ENCODE results near the gene GJB3.
"Not testable (repeated sequence)": the region's sequence is repeated elsewhere in the genome, so short reads cannot be mapped to it uniquely, and the experiment has no call there.

GJB3 gene

GRCh38 chr1:34786521-34787325 lies 5.7 kb downstream of the GJB3 start:
- peak; percentile 20 for DNase-seq (ENCODE audit: low read depth)

DNA sequence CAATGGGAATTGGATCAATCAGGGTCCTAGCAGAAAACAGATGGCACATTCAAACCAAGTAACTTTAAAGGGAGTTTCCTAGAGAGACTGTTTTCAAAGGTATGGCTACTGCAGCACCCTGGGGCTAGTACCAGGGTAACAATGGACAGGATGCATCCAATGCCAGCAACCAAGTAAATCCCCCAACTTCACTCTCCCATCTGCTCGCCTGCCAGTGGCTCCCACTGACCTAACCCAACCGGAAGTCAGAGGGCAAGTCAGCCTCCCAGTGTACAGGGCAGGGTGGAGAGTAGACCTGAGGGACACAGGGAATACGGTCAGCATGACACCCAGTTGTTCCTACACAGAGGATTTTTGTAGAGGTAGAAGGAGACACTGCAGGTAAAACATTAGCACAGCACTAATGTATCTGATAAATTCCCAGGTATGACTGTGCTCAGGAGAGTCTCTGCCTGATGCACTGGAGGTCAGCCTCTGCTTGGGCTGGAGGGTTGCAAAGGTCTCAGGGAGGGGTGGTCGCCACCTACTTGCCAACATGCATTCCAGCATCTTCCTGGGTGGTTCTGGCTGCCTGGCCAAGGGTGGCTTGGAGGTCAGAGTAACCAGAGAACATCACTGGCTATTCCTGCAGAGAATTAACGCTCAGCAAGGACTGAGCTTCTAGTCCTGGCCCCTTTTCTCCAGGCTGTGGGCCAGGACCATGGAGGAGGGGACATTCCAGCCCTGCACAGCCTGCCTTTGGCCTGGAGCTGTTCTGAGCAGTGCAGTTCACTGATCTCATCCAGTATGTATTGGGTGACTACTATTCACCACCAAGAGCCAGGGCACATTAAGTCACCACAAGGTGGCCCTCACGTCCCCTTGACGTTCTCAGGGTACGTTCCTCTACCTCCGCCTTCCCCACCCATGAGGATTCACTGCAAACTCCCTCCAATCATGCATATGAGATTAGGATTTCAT lies 6.7 kb downstream of the GJB3 start:
- DNase-seq (ENCODE audit: low read depth): no peak

DNA sequence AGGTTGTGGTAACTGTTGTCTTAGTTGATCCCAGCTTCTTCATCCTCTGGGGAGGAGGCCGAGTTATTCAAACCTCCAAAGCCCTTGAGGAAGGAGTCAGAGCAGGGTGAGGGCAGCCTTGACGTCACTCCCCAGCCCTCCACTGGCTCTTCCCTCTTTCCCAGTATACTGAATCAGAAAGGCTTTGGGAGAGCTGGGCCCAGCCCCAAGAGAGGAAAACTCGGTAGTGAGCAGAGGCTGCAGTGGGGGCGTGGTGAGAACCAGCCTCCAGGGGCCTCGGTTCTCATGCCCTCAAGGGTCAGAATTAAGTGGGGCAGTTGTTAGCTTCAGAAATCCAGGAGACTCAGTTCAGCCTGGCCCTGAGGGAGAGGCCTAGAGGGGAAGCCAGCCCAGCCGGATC lies 10.0 kb downstream of the GJB3 start:
- DNase-seq (ENCODE audit: low read depth): no peak

DNA sequence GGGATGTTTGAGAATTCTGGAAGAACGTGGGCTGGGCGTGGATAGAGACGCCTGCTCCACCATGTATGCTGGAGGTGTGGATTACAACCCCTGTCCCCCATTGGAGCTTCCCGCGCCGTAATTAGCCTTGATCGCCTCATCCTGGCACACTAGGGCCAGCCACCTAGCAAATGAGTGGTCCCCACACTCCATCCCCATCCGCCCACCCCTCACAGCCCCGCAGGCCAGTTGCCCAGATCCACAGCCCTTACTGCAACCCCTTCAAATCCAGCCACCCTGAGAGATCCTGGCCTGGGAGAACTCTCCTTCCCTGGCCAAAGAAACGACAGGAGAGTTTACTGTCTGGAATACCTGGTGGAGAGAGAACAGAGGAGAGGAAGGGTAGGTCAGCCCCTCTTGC lies 11.4 kb downstream of the GJB3 start:
- DNase-seq (ENCODE audit: low read depth): no peak

DNA sequence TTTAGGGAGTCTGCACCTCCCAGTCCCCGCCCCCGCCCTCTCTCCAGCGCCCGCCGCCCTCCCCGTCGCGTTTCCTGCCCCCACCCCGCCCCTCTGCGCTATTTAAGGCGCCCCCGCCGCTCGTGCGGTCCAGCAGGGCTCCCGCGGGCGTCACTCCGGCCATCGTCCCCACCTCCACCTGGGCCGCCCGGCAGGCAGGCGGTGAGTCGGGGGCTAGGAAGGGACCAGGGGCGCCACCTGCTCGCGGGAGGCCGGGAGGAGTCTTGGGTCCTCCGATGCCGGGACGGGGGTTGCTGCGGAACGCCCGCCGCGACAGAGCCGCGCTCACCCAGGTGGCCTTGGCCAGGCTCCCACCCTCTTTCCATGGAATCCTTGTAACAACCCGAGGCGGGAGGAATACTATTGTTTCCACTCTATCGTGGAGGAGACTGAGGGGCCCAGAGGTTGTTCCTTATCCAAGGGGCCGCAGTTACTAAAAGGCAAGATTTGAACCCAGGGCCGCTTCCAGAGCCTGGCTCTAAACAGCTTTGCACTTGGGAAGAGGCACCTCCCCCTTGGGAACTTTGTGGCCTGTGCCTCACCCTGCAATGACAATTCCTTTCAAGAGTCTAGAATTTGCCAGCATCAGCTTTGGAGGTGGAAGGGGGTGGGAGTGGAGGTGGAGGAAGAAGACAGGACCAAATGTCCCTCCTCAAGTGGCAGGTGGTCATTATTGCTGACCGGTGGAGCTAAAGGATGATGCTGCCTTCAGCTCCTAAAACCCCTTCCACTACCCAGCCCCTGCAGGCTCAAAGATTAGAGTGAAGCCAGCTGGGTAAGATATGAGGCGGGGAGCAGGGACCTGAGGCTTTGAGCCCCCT lies 12.1 kb downstream of the GJB3 start, which contains the start of gene GJA4:
Gene GJA4 (plus strand): TSS at position 132 of the 860 bp plus-strand sequence. CDS start 1,215 bp downstream, outside the sequence.
- no peak for DNase-seq (ENCODE audit: low read depth)

GRCh38 chr1:34794001-34794789 lies 13.2 kb downstream of the GJB3 start:
- no peak for DNase-seq (ENCODE audit: low read depth)

GRCh38 chr1:34794790-34795180 lies 13.8 kb downstream of the GJB3 start:
- DNase-seq (ENCODE audit: low read depth): no peak

DNA sequence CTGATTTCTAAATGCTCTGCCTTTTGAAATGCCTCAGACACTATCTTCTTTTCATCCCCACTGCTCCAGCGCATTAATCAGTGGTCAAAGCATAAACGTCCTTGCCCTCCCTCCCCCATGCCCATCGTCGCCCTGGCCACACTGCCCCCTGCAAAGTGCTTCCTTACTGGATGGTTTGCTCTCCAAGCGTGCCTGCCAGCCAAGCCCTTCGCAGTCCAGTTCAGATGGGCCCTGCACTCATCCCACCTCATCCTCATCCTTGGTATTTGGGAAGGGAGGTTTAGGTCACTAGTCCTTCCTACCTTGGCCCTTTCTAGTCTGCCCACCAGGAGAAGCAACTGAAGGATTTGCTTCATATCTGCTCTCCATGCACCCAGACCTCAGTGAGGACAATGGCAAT lies 14.9 kb downstream of the GJB3 start:
- DNase-seq (ENCODE audit: low read depth): no peak

DNA sequence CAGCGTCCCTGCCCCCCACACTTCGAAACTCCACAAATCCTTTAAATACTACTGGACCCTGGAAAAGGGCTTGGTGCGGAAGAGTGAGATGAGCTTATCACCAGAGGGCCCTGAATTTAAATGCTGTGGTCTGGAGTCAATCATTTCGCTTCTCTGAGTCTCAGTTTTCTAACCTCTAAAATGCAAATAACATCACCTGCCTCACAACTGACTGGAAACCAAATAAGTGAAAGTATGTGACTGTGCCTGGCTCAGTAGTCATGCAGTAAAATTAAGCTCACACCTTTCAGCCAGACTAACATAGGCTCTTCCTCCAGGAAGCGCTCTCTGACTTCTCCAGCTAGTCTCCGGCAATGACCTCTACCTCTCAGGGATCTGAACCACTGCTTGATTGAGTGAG lies 16.0 kb downstream of the GJB3 start:
- no peak for DNase-seq (ENCODE audit: low read depth)

DNA sequence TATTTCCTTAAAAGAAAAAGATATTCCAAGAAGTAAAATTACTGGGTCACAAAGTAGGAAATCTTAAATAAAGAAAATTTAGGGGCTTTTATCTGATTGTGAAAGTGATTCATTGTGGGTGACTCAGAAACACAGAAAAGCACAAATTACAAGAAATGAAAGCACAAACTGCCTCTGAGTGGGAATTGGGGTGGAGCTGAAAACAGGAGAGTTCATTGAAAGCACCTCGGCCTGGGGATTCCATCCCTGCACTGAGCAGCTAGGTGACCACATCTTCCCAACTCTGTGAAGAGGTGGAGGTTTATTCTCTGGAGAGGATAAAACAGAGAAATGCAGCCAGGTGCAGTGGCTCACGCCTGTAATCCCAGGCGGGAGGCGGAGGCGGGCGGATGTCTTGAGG lies 19.2 kb downstream of the GJB3 start:
- no peak for DNase-seq (ENCODE audit: low read depth)

DNA sequence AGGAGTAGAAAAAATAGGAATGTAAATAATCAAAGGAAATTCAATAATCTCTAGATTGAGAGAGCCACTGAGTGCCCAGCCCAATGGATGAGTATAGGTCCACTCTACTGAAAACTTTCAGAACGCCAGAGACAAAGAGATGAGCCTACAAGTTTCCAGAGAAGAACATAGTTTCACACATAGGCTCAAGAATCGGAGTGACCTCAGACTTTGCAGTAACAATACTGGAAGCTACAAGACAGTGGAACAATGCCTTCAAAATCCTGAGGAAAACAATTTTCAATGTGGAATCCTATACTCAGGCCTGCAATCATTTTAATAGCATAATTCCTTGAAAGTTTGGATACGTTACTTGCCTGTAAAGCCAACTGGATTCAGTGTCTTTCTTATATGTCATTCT lies 22.8 kb downstream of the GJB3 start:
- DNase-seq (ENCODE audit: low read depth): no peak

DNA sequence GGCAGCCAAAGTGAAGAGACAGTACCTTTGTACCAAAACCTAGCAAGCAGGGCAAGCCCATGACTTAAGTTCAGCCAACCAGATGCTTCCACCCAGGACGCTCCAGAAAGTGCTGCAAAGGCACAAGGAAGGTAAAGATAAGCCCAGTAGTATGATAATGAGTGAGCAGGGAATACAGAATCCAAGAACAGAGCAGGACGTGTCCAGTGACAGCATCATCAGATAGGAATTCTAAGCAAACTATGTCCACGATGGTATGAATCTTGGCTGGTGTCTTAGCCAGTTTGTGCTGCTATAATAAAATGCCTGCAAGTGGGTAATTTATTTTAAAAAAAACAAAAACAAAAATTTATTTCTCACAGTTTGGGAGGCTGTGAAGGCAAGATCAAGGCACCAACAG lies 25.4 kb downstream of the GJB3 start:
- no peak for DNase-seq (ENCODE audit: low read depth)

- no peak for DNase-seq (ENCODE audit: low read depth)
These were observed 27.2 kb downstream of the GJB3 start for GRCh38 chr1:34808051-34808810.

DNA sequence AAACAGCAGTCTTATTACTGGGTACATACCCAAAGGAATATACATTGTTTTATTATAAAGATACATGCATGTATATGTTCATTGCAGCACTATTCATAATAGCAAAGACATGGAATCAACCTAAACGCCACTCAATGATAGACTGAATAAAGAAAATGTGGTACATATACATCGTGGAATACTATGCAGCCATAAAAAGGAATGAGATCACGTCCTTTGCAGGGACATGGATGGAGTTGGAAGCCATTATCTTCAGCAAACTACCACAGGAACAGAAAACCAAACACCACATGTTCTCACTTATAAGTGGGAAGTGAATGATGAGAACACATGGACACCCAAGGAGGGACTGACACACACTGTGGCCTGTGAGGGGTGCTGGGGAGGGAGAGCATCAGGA lies 29.8 kb downstream of the GJB3 start:
- DNase-seq (ENCODE audit: low read depth): not testable (repeated sequence)

DNA sequence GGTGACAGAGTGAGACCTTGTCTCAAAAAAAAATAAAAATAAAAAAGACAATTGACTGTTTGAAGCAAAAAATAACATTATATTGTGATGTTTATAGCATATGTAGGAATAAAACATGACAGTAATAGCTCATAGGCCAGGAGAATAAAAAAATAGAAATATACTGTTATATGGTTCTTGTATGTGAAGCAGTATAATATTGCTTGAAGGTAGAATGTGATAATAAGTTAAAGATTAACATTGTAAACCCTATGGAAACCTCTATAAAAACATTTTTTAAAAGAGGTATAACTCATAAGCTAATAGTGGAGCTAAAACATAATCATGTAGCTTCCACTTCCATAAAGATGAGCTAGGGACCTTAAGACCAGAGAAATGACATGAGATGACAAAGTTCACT lies 35.3 kb downstream of the GJB3 start:
- no peak for DNase-seq (ENCODE audit: low read depth)

DNA sequence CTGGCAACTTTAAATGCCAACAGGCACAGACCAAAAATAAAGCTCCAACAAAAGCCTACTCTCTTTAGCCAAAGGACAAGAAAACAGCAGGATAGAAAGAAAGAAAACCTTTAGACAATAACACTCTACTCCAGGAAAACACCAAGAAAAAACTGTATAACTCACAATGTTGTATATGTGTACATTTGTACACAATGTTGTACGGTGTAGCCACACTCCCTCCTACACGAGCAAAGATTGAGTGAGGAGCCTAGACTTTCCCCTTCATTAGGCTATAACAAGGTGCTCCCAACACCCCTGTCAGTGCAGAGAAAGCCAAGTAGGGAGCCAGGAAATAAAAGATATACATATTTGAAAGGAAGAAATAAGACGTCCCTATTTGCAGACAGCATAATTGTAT lies 35.8 kb downstream of the GJB3 start:
- no peak for DNase-seq (ENCODE audit: low read depth)

GRCh38 chr1:34818862-34819261 lies 37.8 kb downstream of the GJB3 start:
- DNase-seq (ENCODE audit: low read depth): not testable (repeated sequence)

GRCh38 chr1:34822202-34822601 lies 41.2 kb downstream of the GJB3 start:
- DNase-seq (ENCODE audit: low read depth): no peak

GRCh38 chr1:34824817-34825454 lies 43.9 kb downstream of the GJB3 start:
- no peak for DNase-seq (ENCODE audit: low read depth)

Measured in stimulated activated CD8-positive, alpha-beta memory T cell treated with anti-CD3 and anti-CD28 coated beads, Interleukin-12 subunit alpha, Interleukin-12 subunit beta, amount 100 ng/mL, for 1 hour (primary cell).